GM19372 (cell line): ENCODE data around the gene L3MBTL3.

Experiments used
- ATAC-seq: cut with Tn5 transposase; IDR thresholded peaks from one replicate; pipeline ENCODE4 v1.9.1; 2021; ENCODE audit warnings: mild to moderate bottlenecking, low read depth, moderate library complexity; ENCODE audit not compliant: unreplicated experiment

L3MBTL3 gene

DNA sequence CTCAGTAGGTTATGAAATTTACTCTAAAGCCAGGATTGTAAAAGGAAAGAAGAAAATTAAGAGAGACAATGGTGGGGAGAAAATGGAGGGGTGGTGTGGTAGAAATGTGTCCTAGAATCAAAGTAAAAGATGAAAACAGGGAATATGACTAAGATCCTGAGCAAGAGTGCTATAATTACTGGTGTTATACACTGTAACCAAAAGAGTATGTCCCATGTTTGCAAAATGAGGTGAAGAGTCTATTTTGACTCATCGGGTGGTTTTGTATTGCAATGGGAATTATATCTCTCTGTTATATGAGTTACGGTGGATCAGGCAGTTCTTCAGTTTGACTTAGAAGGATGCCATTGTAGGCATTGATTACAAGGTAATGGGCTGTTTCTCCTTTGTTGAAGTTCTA lies 8.5 kb downstream of the L3MBTL3 start:
- no peak for ATAC-seq

DNA sequence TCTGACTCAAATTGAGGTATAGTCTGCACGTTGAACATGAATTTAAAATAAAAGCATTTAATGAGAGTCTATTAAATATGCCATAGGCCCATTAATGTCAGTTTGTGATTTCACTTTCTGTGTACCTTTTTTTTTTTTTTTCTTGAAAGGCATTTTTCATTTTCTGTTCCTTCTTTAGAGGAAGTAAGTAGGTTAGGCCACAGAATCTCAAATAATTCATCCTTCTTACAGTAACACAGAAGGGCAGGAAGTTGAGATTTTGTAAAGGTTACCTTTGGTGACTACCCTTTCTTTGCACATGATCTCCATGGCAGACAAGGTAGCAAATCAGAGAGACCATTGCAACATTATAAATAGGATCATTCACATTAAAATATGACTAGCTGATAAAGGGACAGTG lies 9.6 kb downstream of the L3MBTL3 start:
- ATAC-seq, result peak; percentile 75

DNA sequence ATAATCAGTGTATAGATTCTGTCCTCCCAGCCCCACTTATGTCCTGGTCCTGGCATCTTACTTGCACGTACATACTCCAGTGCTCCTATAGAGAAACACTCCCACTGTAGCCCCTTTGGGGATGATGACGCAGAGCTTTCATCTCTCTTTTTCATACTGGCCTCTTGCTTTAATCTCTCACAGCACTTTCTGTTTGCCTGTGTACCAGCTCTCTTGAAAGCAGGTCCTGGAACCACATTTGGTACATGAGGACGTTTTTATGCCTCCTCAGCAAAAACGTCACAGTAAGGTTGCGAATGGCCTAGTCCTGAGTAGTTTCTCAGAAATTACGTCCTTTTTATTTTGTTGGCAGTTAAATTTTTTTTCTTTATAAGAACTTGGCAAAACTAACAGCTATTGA lies 10.8 kb downstream of the L3MBTL3 start:
- ATAC-seq, result no peak

GRCh38 chr6:130032758-130033340 lies 14.5 kb downstream of the L3MBTL3 start:
- ATAC-seq, result no peak

- no peak for ATAC-seq
Observed at GRCh38 chr6:130033949-130034348, 15.6 kb downstream of the L3MBTL3 start.

DNA sequence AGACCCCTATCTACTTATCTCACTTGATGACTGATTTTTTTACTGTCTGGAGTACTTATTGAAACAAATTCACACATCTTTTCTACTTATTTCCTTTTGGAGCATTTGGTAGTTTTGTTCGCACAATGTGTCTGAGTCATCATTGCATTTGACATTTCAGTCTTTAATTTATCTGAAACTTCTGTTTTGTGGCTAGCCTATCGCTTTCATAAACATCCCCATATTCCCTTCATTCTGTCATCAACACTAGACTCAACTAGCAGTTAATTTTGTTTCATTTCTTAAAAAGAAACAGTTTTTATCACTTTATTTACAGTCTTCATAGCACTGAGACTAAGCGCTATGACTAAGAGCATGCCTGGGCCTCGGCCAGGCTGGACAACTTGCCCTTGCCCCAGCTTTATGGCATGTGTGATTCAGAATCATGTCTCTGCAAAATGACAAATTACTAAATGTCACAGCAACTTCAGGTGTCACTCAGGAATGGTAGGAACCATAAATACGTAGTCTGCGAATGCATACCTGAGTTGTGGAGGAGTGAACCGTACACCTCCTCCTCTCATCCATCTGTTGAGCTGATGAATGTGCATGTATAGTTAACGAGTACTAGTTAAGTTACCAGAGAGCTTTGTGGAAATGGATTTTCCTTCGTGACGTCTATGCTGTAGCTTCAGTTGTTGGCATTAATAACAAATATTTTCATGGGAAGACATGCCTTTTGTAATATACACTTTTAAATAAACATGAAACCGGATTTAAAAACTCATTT lies 16.2 kb downstream of the L3MBTL3 start:
- ATAC-seq, result no peak

GRCh38 chr6:130035211-130035610 lies 16.8 kb downstream of the L3MBTL3 start:
- ATAC-seq, result no peak

GRCh38 chr6:130037207-130037811 lies 18.9 kb downstream of the L3MBTL3 start:
- ATAC-seq, result no peak

DNA sequence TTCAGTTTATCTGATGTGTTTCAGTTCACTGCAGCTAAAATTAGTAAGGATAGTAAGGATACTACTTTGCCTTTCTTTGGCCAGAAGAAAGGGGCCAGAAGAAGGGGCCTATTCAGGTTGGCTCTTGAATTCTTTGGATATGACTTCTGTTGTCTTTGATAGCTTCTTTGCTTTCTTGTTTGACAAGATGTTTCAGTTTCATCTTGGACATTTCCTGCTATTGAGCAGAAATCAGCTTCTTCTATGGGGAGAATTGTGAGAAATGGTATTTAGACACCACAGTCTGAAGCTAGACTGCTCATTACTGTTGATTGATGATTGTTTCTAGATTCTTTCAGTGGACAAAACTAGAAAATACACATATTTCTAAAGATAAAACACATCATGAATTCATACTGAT lies 23.2 kb downstream of the L3MBTL3 start:
- no peak for ATAC-seq

DNA sequence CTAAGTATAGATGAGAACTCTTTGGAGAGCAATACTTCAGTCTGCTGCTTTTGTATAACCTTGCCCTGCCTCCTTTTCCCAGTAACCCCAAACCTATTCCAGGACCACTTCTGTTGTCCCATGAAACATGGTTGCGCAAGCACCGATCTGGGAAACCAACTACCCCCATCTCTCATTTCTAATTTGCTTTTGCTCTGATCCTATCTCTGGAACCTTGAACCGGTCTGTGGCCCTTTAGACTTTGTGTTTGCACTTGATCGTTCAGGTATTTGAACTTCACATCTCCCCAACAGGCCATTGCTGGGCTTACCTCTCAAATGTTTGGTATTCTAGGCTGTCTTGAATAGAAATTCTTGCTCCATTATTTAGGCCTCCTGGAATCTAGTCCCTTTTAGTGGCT lies 25.0 kb downstream of the L3MBTL3 start:
- ATAC-seq, result no peak

GRCh38 chr6:130045622-130046021 lies 27.2 kb downstream of the L3MBTL3 start:
- no peak for ATAC-seq

- ATAC-seq, result no peak
Observed at GRCh38 chr6:130046671-130047070, 28.3 kb downstream of the L3MBTL3 start.

DNA sequence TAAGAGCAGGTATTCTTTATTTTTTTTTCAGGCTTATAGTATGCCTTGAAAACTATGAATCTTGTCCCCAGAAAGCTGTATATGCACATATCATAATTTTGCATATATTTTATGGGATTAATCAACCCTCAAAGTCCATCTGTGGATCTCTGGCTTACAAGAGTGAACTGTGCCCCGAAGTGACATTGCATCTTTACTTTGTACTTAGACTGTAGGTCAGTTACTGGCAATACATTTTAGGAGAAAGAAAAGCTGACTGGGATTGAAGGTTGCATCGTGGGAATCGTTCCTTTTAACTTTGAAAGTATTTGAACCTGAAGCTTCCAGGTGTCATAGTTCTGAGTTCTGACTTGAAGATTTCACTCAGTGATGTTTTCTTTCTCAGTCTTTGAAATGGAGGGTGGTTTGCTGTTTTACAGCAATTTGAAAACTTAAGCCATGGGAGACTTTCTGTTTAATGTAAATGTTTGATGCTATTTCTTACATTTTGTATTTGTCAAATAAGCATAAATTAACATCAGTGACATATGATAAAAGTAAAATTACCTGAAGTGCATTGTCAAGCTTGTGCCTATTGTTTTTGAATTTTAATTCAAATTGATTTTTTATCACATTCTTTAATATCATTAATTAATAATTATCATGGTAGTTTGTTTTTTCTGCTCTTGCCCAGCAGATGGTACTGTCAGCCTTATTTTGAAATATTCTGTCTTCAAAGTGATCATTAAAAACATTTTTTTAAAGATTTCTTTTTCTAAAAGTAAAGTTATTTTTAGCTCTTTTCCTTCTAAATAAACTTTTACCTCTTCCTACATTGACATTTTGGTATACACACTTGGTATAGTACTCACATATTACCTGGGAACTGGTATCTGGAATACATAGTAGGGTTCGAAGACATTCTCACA lies 29.0 kb downstream of the L3MBTL3 start:
- ATAC-seq, result no peak

- ATAC-seq, result no peak
Observed at GRCh38 chr6:130050230-130050629, 31.8 kb downstream of the L3MBTL3 start.

GRCh38 chr6:130054725-130055124 lies 36.3 kb downstream of the L3MBTL3 start:
- no peak for ATAC-seq

DNA sequence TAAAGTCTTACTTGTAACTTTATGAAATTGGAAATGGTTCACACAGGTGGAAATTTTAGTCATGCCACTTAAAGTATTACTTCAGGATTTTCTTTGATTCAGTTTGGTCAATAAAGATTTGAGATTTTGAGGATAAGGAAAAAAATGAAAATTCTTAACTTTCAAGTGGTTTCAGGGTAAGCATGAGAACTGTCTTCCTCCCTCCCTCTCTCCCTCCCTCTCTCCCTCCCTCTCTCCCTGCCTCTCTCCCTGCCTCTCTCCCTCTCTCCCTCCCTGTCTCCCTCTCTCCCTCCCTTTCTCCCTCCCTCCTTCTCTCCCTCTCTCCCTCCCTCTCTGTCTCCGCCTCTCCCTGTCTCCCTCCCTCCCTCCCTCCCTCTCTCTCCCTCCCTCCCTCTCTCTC lies 36.9 kb downstream of the L3MBTL3 start:
- no peak for ATAC-seq

DNA sequence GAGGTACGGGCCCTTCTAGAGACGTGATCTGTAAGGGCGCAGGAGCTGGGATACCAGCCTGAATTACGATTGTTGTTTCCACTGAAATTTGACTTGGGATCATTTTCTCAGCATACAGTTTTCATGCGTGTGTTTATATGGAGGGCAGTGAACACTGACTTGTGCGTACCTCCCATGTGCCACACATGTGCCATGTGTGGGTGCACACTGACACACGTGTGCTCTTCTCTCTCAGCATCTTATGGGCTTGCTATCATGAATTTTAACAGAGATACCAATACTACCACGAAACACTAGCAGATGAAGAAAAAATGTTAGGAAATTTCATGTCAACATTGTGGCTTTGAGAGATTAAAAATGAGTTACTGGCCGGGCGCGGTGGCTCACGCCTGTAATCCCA lies 39.1 kb downstream of the L3MBTL3 start:
- no peak for ATAC-seq

- no peak for ATAC-seq
Observed at GRCh38 chr6:130063806-130064205, 45.4 kb downstream of the L3MBTL3 start.

- ATAC-seq, result no peak
Observed at GRCh38 chr6:130065609-130066156, 47.3 kb downstream of the L3MBTL3 start.

DNA sequence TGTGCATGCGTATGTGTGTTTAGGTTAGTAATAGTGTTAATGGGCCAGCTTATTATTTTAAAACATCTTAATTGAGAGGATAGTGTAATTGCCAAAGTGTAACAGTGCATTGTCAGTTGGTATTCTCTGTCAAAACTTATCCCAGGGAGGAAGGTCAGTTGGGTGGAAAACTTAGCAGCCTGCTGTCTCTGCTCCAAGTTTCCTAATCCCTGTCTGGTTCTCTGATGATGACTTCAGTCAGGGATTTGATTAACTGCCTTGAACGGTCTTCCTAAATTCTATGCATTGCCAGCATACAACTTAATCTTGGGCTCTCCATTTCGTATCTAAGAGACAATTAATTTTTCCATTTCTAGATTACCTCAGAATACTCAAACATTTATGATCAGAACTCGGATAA lies 51.1 kb downstream of the L3MBTL3 start:
- ATAC-seq, result no peak

GRCh38 chr6:130070326-130070725 lies 51.9 kb downstream of the L3MBTL3 start:
- no peak for ATAC-seq
